Osteoblast (primary cell): ENCODE measurements around the gene PROM1. TPM values are rescaled to one million over a fixed set of nuclear protein-coding genes. Genes with fewer than 3 reads are reported as not detected.

Experiments used
- DNase-seq: peaks from one replicate; pipeline ENCODE4 v3.0.0; 2011; ENCODE audit warnings: low spot score, mixed read lengths; ENCODE audit not compliant: insufficient read length; ENCODE audit errors: missing footprints
- H2AFZ ChIP-seq: 2 replicates; pipeline ENCODE4 v1.6.0; 2011; ENCODE audit warnings: mild to moderate bottlenecking, low read length
- H3K27ac ChIP-seq: 2 replicates; pipeline ENCODE4 v1.5.1; 2011; ENCODE audit warnings: mild to moderate bottlenecking, low read depth, low read length, moderate library complexity
- H3K27me3 ChIP-seq: 2 replicates; pipeline ENCODE4 v1.6.0; 2012; ENCODE audit warnings: mild to moderate bottlenecking, control low read depth, inconsistent platforms, low read length, moderate library complexity; ENCODE audit not compliant: insufficient read depth
- H3K36me3 ChIP-seq: 2 replicates; pipeline ENCODE4 v1.5.1; 2011; ENCODE audit warnings: mild to moderate bottlenecking, low read length, control low read depth, moderate library complexity; ENCODE audit not compliant: insufficient read depth
- H3K4me1 ChIP-seq: 2 replicates; pipeline ENCODE4 v1.5.1; 2011; ENCODE audit warnings: mild to moderate bottlenecking, low read length, control low read depth, moderate library complexity; ENCODE audit not compliant: insufficient read depth
- H3K4me2 ChIP-seq: 2 replicates; pipeline ENCODE4 v1.6.0; 2011; ENCODE audit warnings: mild to moderate bottlenecking, low read length; ENCODE audit not compliant: insufficient read depth
- H3K4me3 ChIP-seq: fragments of 200-600 bp; sonication (generic); 3 replicates; pipeline ENCODE4 v1.5.1; 2012; ENCODE audit warnings: mild to moderate bottlenecking, low read length, inconsistent platforms; ENCODE audit not compliant: insufficient read depth
- H3K79me2 ChIP-seq: 2 replicates; pipeline ENCODE4 v1.6.0; 2012; ENCODE audit warnings: mild to moderate bottlenecking, low read length, control low read depth, inconsistent platforms; ENCODE audit not compliant: insufficient read depth
- H3K9me3 ChIP-seq: 2 replicates; pipeline ENCODE4 v1.5.1; 2011; ENCODE audit warnings: low read depth, low read length, control low read depth
- H4K20me1 ChIP-seq: 2 replicates; pipeline ENCODE4 v1.6.0; 2012; ENCODE audit warnings: mild to moderate bottlenecking, low read length, control low read depth; ENCODE audit not compliant: insufficient read depth
- CTCF ChIP-seq: IDR thresholded peaks from 2 replicates; pipeline ENCODE4 v1.5.1; 2011; ENCODE audit warnings: mild to moderate bottlenecking, low read depth, low read length, moderate library complexity; ENCODE audit errors: extremely low read depth
- total RNA-seq: library from RNA; depleted of rRNA; stranded (reverse); fragments of >200 nt; gene quantifications from 2 replicates; pipeline ENCODE4 v1.2.3, GENCODE V29; 2012

The PROM1 gene
- total RNA-seq, 1 donor, result not detected

DNA sequence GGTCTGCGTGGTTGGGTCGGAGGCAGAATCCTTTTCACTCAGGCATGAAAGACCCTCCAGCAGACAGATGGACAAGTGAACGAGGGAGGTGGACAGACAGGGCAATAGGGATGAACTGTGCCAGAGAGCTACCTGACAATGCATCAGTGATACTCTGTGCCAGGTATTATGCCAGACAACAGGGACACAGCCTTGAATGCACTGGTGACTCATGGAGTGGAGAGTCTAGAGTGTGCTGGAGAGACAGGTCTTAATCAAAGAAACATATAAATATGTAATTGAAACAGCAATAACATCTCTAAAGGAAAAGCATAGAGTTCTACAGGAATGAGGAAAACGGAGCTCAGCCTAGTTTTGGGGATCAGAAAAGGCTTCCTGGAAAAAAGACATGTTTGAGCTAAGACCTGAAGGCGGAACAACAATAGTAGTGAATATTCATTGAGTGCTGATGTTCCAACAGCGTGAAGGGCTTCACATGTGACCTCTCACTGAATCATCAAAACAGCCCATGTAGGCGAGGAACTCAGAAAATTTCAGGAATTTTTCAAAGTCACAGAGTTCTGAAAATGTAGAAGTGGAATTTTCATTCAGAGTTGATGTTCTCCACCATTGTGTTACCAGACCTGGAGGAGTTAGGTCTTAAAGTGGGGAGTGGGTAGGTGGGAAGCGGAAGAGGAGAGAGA, 100.8 kb downstream of the PROM1 start:
- Histone ChIP-seq H3K4me3 (no peak overlapping the region), H3K4me2 (no peak overlapping the region), H3K27ac (no peak overlapping the region), H3K27me3 (peaks cover 26% of the 10 kb centered on the region), H3K36me3 (no peaks in the 10 kb centered on the region), H4K20me1 (no peaks in the 10 kb centered on the region), H3K79me2 (no peaks in the 10 kb centered on the region), H2AFZ (no peak overlapping the region), H3K4me1 (peaks cover 4% of the 10 kb centered on the region), H3K9me3 (no peaks in the 10 kb centered on the region)
- DNase-seq, result no peak
- TF ChIP-seq CTCF, result no peak

- no peaks in the 10 kb centered on the region for H3K36me3 ChIP-seq
- no peaks in the 10 kb centered on the region for H3K79me2 ChIP-seq
- no peak overlapping the region for H2AFZ ChIP-seq
- no peaks in the 10 kb centered on the region for H3K4me1 ChIP-seq
- TF ChIP-seq CTCF, result no peak
- H3K4me2 ChIP-seq, result no peak overlapping the region
- H3K27me3 ChIP-seq, result peaks cover 38% of the 10 kb centered on the region
- no peak overlapping the region for H3K27ac ChIP-seq
- H3K4me3 ChIP-seq, result no peak overlapping the region
- no peak for DNase-seq
- H3K9me3 ChIP-seq, result no peaks in the 10 kb centered on the region
- H4K20me1 ChIP-seq, result no peaks in the 10 kb centered on the region
Measured at GRCh38 chr4:15976456-15977447, 107.1 kb downstream of the PROM1 start.

DNA sequence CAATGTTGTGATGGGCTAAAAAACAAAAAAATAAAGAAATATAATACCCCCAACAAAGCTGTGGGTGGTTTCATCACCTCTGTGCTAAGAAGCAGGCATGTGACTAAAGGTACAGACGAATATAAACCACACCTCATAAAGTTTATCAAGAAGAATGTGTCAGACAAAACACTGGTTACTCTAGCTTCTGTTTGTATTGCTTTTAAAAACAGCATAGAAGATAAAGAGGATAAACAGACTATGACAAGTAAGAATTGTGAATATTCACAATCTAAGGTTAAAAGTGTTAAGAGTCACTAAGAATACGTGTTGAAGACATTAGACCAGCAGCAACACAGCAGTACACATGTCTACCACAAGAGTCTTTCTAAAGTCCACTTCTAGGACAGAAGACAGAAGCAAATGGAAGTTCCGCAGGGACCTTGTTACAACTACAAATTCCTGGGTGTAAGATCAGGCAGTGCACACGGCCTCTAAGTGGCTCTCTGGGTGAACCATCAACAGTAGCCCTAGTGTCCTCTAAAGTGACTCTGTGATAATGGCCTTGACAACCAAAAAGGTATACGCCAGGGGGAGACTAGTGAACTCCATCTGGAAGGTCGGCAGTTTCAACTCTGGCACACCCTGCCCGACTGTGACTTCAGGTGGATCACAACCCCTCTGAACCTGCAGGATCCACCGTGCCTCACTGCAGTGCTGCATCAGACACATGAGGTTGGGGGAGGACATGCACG, 112.6 kb downstream of the PROM1 start:
- Histone ChIP-seq H3K4me1 (no peaks in the 10 kb centered on the region), H2AFZ (no peak overlapping the region), H3K79me2 (no peaks in the 10 kb centered on the region), H3K36me3 (no peaks in the 10 kb centered on the region), H3K4me3 (no peak overlapping the region), H3K4me2 (no peak overlapping the region), H3K27ac (no peak overlapping the region), H3K27me3 (peaks cover 37% of the 10 kb centered on the region), H3K9me3 (no peaks in the 10 kb centered on the region), H4K20me1 (no peaks in the 10 kb centered on the region)
- TF ChIP-seq CTCF, result no peak
- no peak for DNase-seq
